Activated naive CD8-positive, alpha-beta T cell treated with anti-CD3 and anti-CD28 coated beads, Interleukin-2, amount 50 U/mL, for 24 hours (primary cell): ENCODE data around the gene SLC10A3.

Source experiments
- ATAC-seq: fragments of 150-1000 bp; cut with Tn5 transposase; one replicate; pipeline ENCODE4 v1.10.0; 2021
- DNase-seq: peaks from one replicate; pipeline ENCODE4 v3.0.0; 2021
- H3K27ac Mint-ChIP-seq: one replicate; pipeline ENCODE4 v1.8.0; 2021; ENCODE audit warnings: mild to moderate bottlenecking, mixed read lengths
- H3K27me3 Mint-ChIP-seq: one replicate; pipeline ENCODE4 v1.8.0; 2021; ENCODE audit warnings: mixed read lengths
- H3K36me3 Mint-ChIP-seq: one replicate; pipeline ENCODE4 v1.8.0; 2021; ENCODE audit warnings: low read depth, mixed read lengths
- H3K4me1 Mint-ChIP-seq: one replicate; pipeline ENCODE4 v1.8.0; 2021; ENCODE audit warnings: mixed read lengths
- H3K4me3 Mint-ChIP-seq: one replicate; pipeline ENCODE4 v1.8.0; 2021; ENCODE audit warnings: mild to moderate bottlenecking, moderate library complexity, mixed read lengths
- H3K9me3 Mint-ChIP-seq: one replicate; pipeline ENCODE4 v1.8.0; 2021; ENCODE audit warnings: mixed read lengths

The SLC10A3 gene

DNA sequence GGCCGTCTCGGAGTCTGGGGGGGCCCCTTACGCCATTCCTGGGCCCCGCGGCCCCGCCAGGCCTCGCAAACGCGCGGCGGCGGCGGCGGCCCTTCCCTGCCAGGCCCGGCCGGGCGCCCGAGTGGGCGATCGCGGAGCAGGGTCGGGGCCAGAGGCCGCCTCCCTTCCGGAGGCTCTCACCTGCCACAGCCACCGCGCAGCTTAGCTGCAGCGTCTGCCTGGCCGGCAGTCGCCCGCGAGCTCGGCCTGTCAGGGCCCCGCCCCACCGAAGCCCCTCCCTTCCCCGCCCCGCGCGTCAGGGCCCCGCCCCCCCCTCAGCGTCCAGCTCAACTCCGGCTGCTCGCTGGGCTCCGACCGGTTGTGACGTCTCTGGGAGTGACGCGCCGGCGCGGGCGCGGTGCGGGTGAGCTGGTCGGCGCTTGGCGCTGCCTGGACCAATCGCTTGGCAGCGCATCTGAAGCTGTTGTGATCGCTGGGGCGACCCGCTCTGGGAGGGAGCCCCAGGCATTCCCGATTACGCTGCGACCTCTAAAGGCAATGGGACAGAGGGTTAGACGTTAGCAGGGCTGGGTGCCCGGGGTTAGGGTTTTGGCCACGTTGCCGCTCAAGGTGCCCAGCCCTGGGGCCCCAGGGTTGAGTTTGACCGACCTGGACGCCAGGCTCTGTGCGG is at the start of gene SLC10A3:
Gene SLC10A3 (minus strand): TSS at position 216 of the 670 bp plus-strand sequence. CDS start 1,689 bp downstream, outside the sequence.
- H3K4me1 Mint-ChIP-seq = peaks cover 9% of the 10 kb centered on the region
- H3K27ac Mint-ChIP-seq = peak within 1 kb of the TSS; percentile 87
- no peaks in the 10 kb centered on the region for H3K9me3 Mint-ChIP-seq
- H3K4me3 Mint-ChIP-seq = peak within 1 kb of the TSS; percentile 88
- H3K27me3 Mint-ChIP-seq = no peaks in the 10 kb centered on the region
- ATAC-seq (peak; percentile 90), DNase-seq (peak; percentile 87)
- H3K36me3 Mint-ChIP-seq = peaks cover 4% of the 10 kb centered on the region

DNA sequence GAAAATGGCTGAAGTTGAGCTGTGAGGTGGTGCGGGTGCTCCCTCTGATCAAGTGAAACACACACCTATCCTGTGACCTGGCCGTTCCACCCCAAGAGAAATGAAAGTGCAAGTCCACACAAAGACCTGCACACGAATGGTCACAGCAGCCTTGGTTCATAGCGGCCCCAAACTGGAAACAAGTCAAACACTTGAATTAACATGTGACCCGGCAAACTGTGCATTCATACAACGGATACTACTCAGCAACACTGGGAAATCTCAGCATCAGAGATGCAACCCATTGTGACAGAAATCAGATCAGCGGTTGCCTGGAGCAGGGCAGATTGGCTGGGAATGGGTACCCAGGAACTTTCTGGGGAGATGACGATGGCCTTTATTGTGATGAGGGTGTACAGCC is 48.6 kb upstream of the SLC10A3 start:
- Mint-ChIP-seq H3K27ac (peak overlapping the region; percentile 54), H3K4me3 (no peak overlapping the region)

GRCh38 chrX:154535892-154536291 is 45.5 kb upstream of the SLC10A3 start:
- peaks cover 9% of the 10 kb centered on the region for H3K36me3 Mint-ChIP-seq
- H3K27ac Mint-ChIP-seq = no peak overlapping the region
- DNase-seq (no peak), ATAC-seq (no peak)
- no peaks in the 10 kb centered on the region for H3K27me3 Mint-ChIP-seq
- no peak overlapping the region for H3K4me3 Mint-ChIP-seq
- peaks cover 17% of the 10 kb centered on the region for H3K4me1 Mint-ChIP-seq
- H3K9me3 Mint-ChIP-seq = no peaks in the 10 kb centered on the region

More for the DNA sequence above, 48.6 kb upstream of the SLC10A3 start:
- peaks cover 8% of the 10 kb centered on the region for H3K36me3 Mint-ChIP-seq
- no peak for DNase-seq
- no peak for ATAC-seq
- H3K4me1 Mint-ChIP-seq = peaks cover 44% of the 10 kb centered on the region
- no peaks in the 10 kb centered on the region for H3K9me3 Mint-ChIP-seq
- H3K27me3 Mint-ChIP-seq = no peaks in the 10 kb centered on the region

DNA sequence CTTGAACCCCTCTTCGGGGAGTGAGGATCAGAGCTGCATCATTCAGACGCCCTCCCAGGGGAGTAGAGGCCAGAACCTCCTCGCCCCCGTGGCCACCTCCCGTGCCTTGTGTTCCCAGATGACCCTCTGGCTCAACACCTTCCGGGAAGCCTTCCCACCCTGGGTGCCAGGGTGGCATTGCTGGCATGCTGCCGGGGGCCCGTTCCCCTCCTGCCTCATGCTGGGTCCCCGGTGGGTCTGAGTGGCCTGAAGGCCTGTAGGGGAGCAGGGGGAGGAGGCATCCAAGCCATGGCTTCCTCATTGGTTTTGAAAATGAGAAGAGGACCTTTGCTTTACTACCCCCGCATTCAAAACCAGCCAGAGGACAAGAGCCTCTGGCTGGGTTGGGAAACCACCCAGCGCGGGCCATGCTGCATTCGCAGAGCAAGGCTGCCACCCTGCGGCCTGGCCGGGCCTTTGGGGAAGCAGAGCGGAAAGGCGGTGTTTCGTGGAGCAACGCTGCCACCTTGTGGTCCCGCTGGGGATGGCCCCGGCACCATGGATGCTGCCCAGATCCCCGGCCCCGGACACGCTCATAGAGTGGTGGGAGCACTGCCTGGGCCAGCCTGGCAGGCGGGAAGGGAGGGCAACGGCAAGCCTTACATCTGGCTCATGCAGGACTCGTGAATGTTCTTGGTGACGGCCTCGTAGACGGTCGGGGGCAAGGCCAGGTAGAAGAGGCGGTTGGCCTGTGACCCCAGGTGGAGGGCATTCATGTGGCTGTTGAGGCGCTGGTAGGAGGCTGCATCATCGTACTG is 44.3 kb upstream of the SLC10A3 start:
- H3K9me3 Mint-ChIP-seq = no peaks in the 10 kb centered on the region
- no peak overlapping the region for H3K4me3 Mint-ChIP-seq

GRCh38 chrX:154532690-154533089 is 42.3 kb upstream of the SLC10A3 start:
- Mint-ChIP-seq H3K4me3 (no peak overlapping the region), H3K4me1 (peaks cover 6% of the 10 kb centered on the region), H3K36me3 (peaks cover 4% of the 10 kb centered on the region), H3K27me3 (no peaks in the 10 kb centered on the region), H3K27ac (no peak overlapping the region), H3K9me3 (no peaks in the 10 kb centered on the region)
- ATAC-seq (no peak), DNase-seq (no peak)

More for the DNA sequence above, 44.3 kb upstream of the SLC10A3 start:
- ATAC-seq = peak; percentile 92
- Mint-ChIP-seq H3K4me1 (peaks cover 16% of the 10 kb centered on the region), H3K36me3 (peaks cover 7% of the 10 kb centered on the region), H3K27me3 (no peaks in the 10 kb centered on the region), H3K27ac (no peak overlapping the region)
- DNase-seq = peak; percentile 85

- DNase-seq (no peak), ATAC-seq (no peak)
- Mint-ChIP-seq H3K27me3 (no peaks in the 10 kb centered on the region), H3K4me3 (no peak overlapping the region), H3K9me3 (no peaks in the 10 kb centered on the region), H3K36me3 (peaks cover 4% of the 10 kb centered on the region), H3K4me1 (peaks cover 12% of the 10 kb centered on the region), H3K27ac (no peak overlapping the region)
Observed at GRCh38 chrX:154531626-154532025, 41.2 kb upstream of the SLC10A3 start.

- DNase-seq (no peak), ATAC-seq (no peak)
- H3K27ac Mint-ChIP-seq = no peak overlapping the region
- H3K4me3 Mint-ChIP-seq = no peak overlapping the region
- H3K36me3 Mint-ChIP-seq = peaks cover 2% of the 10 kb centered on the region
- H3K9me3 Mint-ChIP-seq = no peaks in the 10 kb centered on the region
- H3K4me1 Mint-ChIP-seq = peaks cover 21% of the 10 kb centered on the region
- no peaks in the 10 kb centered on the region for H3K27me3 Mint-ChIP-seq
Observed at GRCh38 chrX:154530286-154530685, 39.9 kb upstream of the SLC10A3 start.

- Mint-ChIP-seq H3K4me3 (no peak overlapping the region), H3K4me1 (peaks cover 18% of the 10 kb centered on the region), H3K27ac (no peak overlapping the region), H3K27me3 (no peaks in the 10 kb centered on the region), H3K9me3 (no peaks in the 10 kb centered on the region), H3K36me3 (peaks cover 2% of the 10 kb centered on the region)
- DNase-seq = no peak
- ATAC-seq = no peak
Observed at GRCh38 chrX:154529206-154529612, 38.8 kb upstream of the SLC10A3 start.

DNA sequence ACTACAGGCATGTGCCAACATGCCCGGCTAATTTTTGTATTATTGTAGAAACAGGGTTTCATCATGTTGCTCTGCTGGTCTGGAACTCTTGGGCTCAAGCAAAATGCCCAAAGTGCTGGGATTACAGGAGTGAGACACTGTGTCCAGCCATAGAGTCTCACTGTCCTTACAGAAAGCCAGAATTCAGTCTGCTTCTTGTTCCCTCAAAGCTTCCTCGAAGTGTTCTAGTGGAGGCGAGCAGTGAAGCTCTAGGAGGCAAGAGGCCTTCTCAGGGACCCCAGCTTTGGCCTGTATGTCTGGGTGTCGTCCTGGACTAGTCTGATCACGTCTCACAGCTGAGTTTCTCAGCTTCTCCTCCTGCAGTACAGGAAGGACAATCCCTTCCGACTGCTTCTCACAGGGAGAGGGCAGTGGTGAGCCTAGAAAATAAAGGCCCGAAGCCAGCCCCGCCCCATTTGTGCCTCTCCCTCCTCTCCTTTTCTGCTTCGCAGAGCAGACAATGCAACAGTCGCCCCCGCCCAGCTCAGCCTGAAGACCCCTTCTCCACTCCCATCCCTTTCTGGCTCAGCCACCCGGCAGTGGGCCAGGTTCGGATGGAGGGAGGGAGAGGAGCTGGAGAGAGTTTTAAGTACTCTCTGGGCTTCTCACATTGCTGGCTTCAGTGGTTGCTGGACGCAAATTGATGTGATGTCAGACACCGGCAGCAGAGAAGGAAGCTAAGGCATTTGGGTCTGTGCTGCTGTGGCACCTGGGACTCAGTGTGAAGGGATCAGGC is 36.7 kb upstream of the SLC10A3 start:
- Mint-ChIP-seq H3K4me1 (peaks cover 18% of the 10 kb centered on the region), H3K9me3 (no peaks in the 10 kb centered on the region), H3K27ac (no peak overlapping the region), H3K4me3 (no peak overlapping the region), H3K36me3 (no peaks in the 10 kb centered on the region), H3K27me3 (no peaks in the 10 kb centered on the region)
- DNase-seq (peak; percentile 63), ATAC-seq (peak; percentile 89)

DNA sequence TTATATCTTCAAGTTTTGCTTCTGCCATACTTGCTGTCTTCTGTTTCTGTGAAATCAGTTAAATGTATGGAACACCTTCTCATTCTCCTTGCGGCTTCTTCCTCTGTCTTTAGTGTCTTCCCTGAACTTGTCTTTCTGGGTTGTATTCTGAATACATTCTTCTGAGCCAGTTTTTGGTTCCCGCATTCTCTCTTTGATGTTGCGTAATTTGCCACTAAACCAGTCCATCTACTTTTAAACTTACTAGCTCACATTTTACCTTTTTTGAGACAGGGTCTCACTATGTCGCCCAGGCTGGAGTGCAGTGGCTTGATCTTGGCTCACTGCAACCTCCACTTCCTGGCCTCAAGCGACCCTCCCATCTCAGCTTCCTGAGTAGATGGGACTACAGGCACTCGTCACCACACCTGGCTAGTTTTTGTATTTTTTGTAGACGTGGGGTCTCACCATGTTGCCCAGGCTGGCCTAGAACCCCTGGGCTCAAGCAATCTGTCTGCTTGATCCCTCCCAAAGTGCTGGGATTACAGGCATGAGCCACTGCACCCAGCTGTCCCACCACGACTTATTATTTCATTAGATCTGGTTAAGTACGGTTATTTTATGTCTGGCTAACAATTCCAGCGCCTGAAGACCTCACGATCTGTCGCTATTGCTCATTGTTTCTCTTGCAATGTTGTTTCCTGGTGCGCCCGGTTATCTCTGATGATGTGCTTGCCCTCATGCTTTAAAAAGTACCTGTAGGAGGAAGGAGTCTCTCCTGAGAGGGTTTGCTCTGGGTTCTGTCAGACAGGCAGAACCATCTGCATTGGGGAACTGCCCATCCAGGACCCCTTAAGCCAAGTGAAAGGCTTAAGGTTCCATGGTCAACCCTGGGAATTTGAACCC is 35.4 kb upstream of the SLC10A3 start:
- Mint-ChIP-seq H3K27ac (no peak overlapping the region), H3K36me3 (no peaks in the 10 kb centered on the region), H3K4me3 (no peak overlapping the region), H3K9me3 (no peaks in the 10 kb centered on the region), H3K4me1 (peaks cover 18% of the 10 kb centered on the region), H3K27me3 (no peaks in the 10 kb centered on the region)
- ATAC-seq (no peak), DNase-seq (no peak)

- peaks cover 5% of the 10 kb centered on the region for H3K36me3 Mint-ChIP-seq
- H3K4me1 Mint-ChIP-seq = peaks cover 8% of the 10 kb centered on the region
- DNase-seq = no peak
- H3K27me3 Mint-ChIP-seq = no peaks in the 10 kb centered on the region
- H3K27ac Mint-ChIP-seq = no peak overlapping the region
- H3K4me3 Mint-ChIP-seq = no peak overlapping the region
- no peak for ATAC-seq
- H3K9me3 Mint-ChIP-seq = no peaks in the 10 kb centered on the region
Observed at GRCh38 chrX:154519389-154519788, 29.0 kb upstream of the SLC10A3 start.

GRCh38 chrX:154517101-154517781 is 26.8 kb upstream of the SLC10A3 start:
- DNase-seq (no peak), ATAC-seq (no peak)
- no peaks in the 10 kb centered on the region for H3K9me3 Mint-ChIP-seq
- H3K27ac Mint-ChIP-seq = no peak overlapping the region
- peaks cover 10% of the 10 kb centered on the region for H3K36me3 Mint-ChIP-seq
- peaks cover 17% of the 10 kb centered on the region for H3K4me1 Mint-ChIP-seq
- no peaks in the 10 kb centered on the region for H3K27me3 Mint-ChIP-seq
- no peak overlapping the region for H3K4me3 Mint-ChIP-seq

DNA sequence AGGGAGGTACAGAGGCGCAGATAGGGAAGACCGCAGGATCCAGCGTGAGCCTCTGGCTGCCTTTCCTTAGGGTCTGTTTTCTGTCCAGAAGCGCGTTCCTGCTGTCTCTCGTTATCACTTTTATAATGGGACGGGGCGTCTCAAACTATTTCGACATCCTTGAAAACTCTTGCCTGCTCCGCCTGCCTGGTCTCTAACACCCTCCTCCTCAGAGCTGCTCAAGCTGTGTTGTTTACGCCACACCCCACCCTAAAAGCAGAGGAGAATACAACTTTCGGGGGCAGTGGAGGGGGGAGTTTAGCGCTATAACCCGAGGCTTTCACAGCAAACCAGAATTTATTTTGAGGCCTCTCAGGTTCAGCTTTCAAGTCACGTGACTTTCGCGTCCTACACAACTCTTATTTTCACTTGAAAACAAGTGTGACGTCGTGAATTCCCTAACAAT is 26.2 kb upstream of the SLC10A3 start:
- H3K27me3 Mint-ChIP-seq = no peaks in the 10 kb centered on the region
- ATAC-seq = no peak
- DNase-seq = no peak
- H3K9me3 Mint-ChIP-seq = no peaks in the 10 kb centered on the region
- H3K27ac Mint-ChIP-seq = peak overlapping the region; percentile 85
- H3K4me3 Mint-ChIP-seq = peak overlapping the region; percentile 83
- peaks cover 20% of the 10 kb centered on the region for H3K4me1 Mint-ChIP-seq
- peaks cover 10% of the 10 kb centered on the region for H3K36me3 Mint-ChIP-seq
